Neural crest cell (in vitro differentiated cells): ENCODE data around the gene RAB1B. TPM values are rescaled to one million over a fixed set of nuclear protein-coding genes. Genes with fewer than 3 reads are reported as not detected.
"Not testable (repeated sequence)": the region's sequence is repeated elsewhere in the genome, so short reads cannot be mapped to it uniquely, and the experiment has no call there.

Source experiments
- DNase-seq: peaks from one replicate; pipeline ENCODE4 v3.0.0; 2021; ENCODE audit warnings: low read depth, mixed read lengths, low spot score
- H3K27ac Mint-ChIP-seq: one replicate; pipeline ENCODE4 v1.8.0; 2021; ENCODE audit warnings: mild to moderate bottlenecking, mixed read lengths; ENCODE audit not compliant: unreplicated experiment
- H3K27me3 Mint-ChIP-seq: 2 replicates; pipeline ENCODE4 v1.8.0; 2021; ENCODE audit warnings: low read depth, mild to moderate bottlenecking, mixed read lengths
- H3K36me3 Mint-ChIP-seq: 2 replicates; pipeline ENCODE4 v1.8.0; 2021; ENCODE audit warnings: low read depth, mild to moderate bottlenecking, mixed read lengths
- H3K4me1 Mint-ChIP-seq: 2 replicates; pipeline ENCODE4 v1.8.0; 2021; ENCODE audit warnings: mixed read lengths
- H3K4me3 Mint-ChIP-seq: one replicate; pipeline ENCODE4 v1.8.0; 2021; ENCODE audit warnings: mild to moderate bottlenecking, mixed read lengths
- H3K9me3 Mint-ChIP-seq: 2 replicates; pipeline ENCODE4 v1.8.0; 2021; ENCODE audit warnings: mixed read lengths
- total RNA-seq: library from RNA; stranded (reverse); gene quantifications from 2 replicates; pipeline ENCODE4 v1.2.1, GENCODE V29; 2021
- TF ChIP-seq, protein P1 (sequence below): fragments of 200-600 bp; sonication (generic); conservative IDR thresholded peaks from 2 replicates; pipeline ENCODE4 v1.5.0; 2021; ENCODE audit warnings: antibody characterized with exemption, mild to moderate bottlenecking

Gene RAB1B
- total RNA-seq, 1 donor from 2014 or later: 116 TPM

DNA sequence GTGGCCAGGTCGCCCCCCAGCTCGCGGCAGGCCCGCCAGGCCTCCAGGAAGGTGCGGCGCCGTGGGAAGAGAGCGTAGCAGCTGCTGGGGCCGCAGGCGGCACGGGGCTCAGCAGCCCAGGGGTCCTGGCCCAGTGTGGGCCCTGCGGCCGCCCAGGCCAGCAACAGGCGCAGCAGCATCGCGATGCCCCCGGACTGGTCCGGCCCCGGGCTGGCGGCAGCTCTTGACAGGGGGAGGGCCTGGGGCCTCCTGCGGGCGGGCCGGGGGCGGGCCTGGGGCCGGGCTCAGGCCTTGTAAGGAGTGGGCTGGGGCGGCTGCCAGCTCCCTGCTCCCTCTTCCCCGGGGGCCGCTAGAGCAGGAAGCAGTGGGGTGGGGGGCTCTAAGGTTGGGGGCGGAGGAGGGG is 48.4 kb downstream of the RAB1B start, which contains the start of gene CD248:
TSS of gene CD248 (minus strand) at position 196 of the 403 bp plus-strand sequence. CDS start at position 179, 17 bp downstream.
- no peak for DNase-seq
- peaks cover 6% of the 10 kb centered on the region for H3K9me3 Mint-ChIP-seq
- H3K4me3 Mint-ChIP-seq: peak within 1 kb of the TSS; percentile 67
- H3K4me1 Mint-ChIP-seq: peaks cover 38% of the 10 kb centered on the region
- H3K27me3 Mint-ChIP-seq: no peaks in the 10 kb centered on the region
- TF ChIP-seq, protein P1, sequence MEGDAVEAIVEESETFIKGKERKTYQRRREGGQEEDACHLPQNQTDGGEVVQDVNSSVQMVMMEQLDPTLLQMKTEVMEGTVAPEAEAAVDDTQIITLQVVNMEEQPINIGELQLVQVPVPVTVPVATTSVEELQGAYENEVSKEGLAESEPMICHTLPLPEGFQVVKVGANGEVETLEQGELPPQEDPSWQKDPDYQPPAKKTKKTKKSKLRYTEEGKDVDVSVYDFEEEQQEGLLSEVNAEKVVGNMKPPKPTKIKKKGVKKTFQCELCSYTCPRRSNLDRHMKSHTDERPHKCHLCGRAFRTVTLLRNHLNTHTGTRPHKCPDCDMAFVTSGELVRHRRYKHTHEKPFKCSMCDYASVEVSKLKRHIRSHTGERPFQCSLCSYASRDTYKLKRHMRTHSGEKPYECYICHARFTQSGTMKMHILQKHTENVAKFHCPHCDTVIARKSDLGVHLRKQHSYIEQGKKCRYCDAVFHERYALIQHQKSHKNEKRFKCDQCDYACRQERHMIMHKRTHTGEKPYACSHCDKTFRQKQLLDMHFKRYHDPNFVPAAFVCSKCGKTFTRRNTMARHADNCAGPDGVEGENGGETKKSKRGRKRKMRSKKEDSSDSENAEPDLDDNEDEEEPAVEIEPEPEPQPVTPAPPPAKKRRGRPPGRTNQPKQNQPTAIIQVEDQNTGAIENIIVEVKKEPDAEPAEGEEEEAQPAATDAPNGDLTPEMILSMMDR: no peak
- no peaks in the 10 kb centered on the region for H3K36me3 Mint-ChIP-seq
- peak within 1 kb of the TSS; percentile 92 for H3K27ac Mint-ChIP-seq

DNA sequence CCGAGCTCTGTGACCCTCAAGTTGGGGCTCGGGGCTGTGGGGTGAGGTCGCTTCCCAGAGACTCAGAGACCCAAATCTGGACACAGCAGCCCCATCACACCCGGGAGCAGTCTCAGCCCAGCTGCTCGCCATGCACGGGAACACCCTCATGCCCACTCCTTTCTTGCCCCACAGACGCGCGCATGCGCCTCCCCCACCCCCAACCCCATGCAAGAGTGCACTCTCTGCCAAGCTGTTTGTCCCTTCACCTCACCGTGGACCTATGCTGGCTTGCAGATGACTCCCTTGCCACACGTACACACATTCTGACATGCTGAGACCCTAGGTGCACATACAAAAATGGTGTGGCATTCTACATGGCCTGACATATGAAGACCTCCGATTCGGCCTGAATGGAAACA is 48.9 kb downstream of the RAB1B start:
- TF ChIP-seq, protein P1: no peak
- H3K9me3 Mint-ChIP-seq: peaks cover 6% of the 10 kb centered on the region
- peaks cover 38% of the 10 kb centered on the region for H3K4me1 Mint-ChIP-seq

DNA sequence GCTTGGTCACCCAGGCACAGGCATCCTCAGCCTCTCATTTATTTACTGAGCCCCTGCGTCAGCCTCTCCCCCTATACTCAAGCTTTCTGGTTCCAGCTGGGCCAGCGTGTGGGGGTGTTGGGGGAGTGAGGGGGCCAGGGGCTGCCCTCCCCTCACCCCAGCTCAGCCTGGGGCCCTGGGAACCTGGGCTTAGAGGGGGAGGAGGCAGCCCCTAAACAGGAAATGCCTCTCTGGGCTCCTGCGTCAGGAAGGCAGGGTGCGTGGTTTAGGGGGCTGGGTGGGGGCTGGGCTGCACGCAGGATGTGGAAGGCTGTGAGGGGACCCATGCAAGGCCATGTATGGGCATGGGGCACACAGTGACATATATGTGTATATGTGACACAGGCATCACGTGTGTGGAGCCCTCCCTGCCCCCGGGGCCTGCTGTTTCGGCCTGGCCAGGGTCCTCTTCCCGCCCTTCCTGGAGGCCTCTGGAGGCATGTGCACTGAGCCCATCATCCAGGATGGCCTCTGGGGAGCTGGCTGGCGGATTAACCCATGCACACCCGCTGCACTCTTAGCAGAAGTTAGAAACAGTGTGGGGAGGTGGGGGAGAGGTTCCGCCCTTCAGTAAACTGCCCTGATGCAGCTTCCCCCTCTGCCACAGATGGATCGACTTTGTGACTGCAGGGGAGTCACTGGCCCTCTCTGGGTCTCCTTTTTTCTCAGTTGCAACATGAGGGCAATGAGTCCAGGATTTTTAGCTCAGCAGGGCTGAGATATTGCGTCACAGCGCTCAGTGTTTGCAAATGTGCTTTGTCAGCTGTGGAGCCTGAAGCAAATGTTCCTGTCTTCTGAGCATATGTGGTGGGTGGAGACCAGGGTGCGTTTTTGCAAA is 49.5 kb downstream of the RAB1B start:
- TF ChIP-seq, protein P1: no peak
- peak overlapping the region; percentile 67 for H3K4me3 Mint-ChIP-seq
- no peaks in the 10 kb centered on the region for H3K36me3 Mint-ChIP-seq
- no peaks in the 10 kb centered on the region for H3K27me3 Mint-ChIP-seq
- H3K9me3 Mint-ChIP-seq: peaks cover 6% of the 10 kb centered on the region
- H3K27ac Mint-ChIP-seq: no peak overlapping the region
- peaks cover 44% of the 10 kb centered on the region for H3K4me1 Mint-ChIP-seq
- no peak for DNase-seq

More for the DNA sequence above, 48.9 kb downstream of the RAB1B start:
- peak overlapping the region; percentile 67 for H3K4me3 Mint-ChIP-seq
- peak overlapping the region; percentile 92 for H3K27ac Mint-ChIP-seq
- H3K36me3 Mint-ChIP-seq: no peaks in the 10 kb centered on the region
- no peaks in the 10 kb centered on the region for H3K27me3 Mint-ChIP-seq
- no peak for DNase-seq

DNA sequence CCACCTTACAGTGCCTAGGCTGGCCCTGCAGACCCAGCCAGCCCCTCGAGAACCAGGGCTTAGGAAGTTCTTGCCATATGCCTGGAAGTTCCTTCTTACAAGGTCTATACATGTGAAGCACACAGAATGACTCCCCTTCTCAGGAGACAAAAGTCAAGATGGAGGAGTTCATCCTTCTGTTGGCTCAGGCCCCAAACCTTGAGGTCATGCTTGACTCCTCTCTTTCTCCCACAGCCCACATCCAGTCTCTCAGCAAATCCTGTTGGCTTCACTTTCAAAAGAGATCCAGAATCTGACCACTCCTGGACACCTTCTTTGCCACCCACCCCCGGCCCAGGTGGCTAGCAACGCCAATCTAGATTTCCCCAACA is 50.1 kb downstream of the RAB1B start:
- TF ChIP-seq, protein P1: no peak
- Mint-ChIP-seq H3K4me1 (peaks cover 50% of the 10 kb centered on the region), H3K27me3 (no peaks in the 10 kb centered on the region), H3K27ac (peak overlapping the region; percentile 78), H3K36me3 (no peaks in the 10 kb centered on the region), H3K9me3 (peaks cover 12% of the 10 kb centered on the region), H3K4me3 (peak overlapping the region; percentile 44)
- DNase-seq: no peak

DNA sequence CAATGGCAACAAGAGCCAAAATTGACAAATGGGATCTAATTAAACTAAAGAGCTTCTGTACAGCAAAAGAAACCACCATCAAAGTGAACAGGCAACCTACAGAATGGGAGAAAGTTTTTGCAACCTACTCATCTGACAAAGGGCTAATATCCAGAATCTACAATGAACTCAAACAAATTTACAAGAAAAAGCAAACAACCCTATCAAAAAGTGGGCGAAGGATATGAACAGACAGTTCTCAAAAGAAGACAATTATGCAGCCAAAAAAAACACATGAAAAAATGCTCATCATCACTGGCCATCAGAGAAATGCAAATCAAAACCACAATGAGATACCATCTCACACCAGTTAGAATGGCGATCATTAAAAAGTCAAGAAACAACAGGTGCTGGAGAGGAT is 51.9 kb downstream of the RAB1B start:
- not testable (repeated sequence) for H3K4me3 Mint-ChIP-seq, H3K36me3 Mint-ChIP-seq, H3K27ac Mint-ChIP-seq, H3K27me3 Mint-ChIP-seq, DNase-seq
- Mint-ChIP-seq H3K9me3 (peaks cover 14% of the 10 kb centered on the region), H3K4me1 (peaks cover 51% of the 10 kb centered on the region)

DNA sequence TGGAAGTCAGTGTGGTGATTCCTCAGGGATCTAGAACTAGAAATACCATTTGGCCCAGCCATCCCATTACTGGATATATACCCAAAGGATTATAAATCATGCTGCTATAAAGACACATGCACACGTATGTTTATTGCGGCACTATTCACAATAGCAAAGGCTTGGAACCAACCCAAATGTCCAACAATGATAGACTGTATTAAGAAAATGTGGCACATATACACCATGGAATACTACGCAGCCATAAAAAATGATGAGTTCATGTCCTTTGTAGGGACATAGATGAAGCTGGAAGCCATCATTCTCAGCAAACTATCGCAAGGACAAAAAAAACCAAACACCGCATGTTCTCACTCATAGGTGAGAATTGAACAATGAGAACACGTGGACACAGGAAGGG is 52.3 kb downstream of the RAB1B start:
- H3K36me3 Mint-ChIP-seq, H3K4me3 Mint-ChIP-seq: not testable (repeated sequence)

More for the DNA sequence above, 52.3 kb downstream of the RAB1B start:
- DNase-seq, H3K27ac Mint-ChIP-seq, H3K27me3 Mint-ChIP-seq: not testable (repeated sequence)
- peaks cover 49% of the 10 kb centered on the region for H3K4me1 Mint-ChIP-seq
- H3K9me3 Mint-ChIP-seq: peaks cover 14% of the 10 kb centered on the region
